GM12878 (cell line): ENCODE results near the gene FIBIN. TPM values are rescaled to one million over a fixed set of nuclear protein-coding genes. Genes with fewer than 3 reads are reported as not detected.

Source experiments
- ATAC-seq: fragments of 200-7000 bp; cut with Tn5 transposase; 3 replicates; pipeline ENCODE4 v1.9.1; 2020; ENCODE audit warnings: mild to moderate bottlenecking, moderate library complexity
- BruUV-seq: library from RNA; stranded (reverse); fragments of 400-500 nt; replicated peaks from 2 replicates; lab custom pipeline; 2021; lab: Mats Ljungman, UMichigan
- CTCF ChIA-PET: fragments of 300-600 bp; sonication (Branson Sonifier 250); formaldehyde crosslinking; extraction: SDS; loops from one replicate; lab custom pipeline; 2021; ENCODE audit warnings: inconsistent platforms; lab: Yijun Ruan, JAX
- POLR2A ChIA-PET: fragments of 350-600 bp; formaldehyde crosslinking; extraction: SDS; loops from one replicate; lab custom pipeline; 2021; ENCODE audit warnings: inconsistent platforms; lab: Charles Lee
- RAD21 ChIA-PET: fragments of 300-600 bp; sonication (Branson Sonifier 250); formaldehyde crosslinking; loops from one replicate; lab custom pipeline; 2023; ENCODE audit warnings: antibody characterized with exemption; ENCODE audit not compliant: unreplicated experiment; lab: Charles Lee
- SMC1A ChIA-PET: fragments of 300-600 bp; sonication (Branson Sonifier 250); formaldehyde crosslinking; loops from one replicate; lab custom pipeline; 2023; ENCODE audit not compliant: unreplicated experiment, uncharacterized antibody; lab: Charles Lee
- DNase-seq: peaks from one replicate; pipeline ENCODE4 v3.0.0-alpha.2; 2011; ENCODE audit warnings: low read depth, low spot score
- FAIRE-seq: peaks from 3 replicates; lab custom pipeline; 2011; peaks lifted over from hg19 to GRCh38; lab: Jason Lieb, UNC
- H2AFZ ChIP-seq: 2 replicates; pipeline ENCODE4 v1.6.0; 2011; ENCODE audit warnings: low read depth, low read length, control low read depth; ENCODE audit not compliant: control insufficient read depth
- H3K27ac ChIP-seq: 2 replicates; pipeline ENCODE4 v1.5.1; 2011; ENCODE audit warnings: control low read depth; ENCODE audit not compliant: control insufficient read depth, insufficient read depth
- H3K27me3 ChIP-seq, 2 experiments: replicated peaks in 1 of 2; 2 replicates each; pipeline versions ENCODE4 v1.6.0 to v1.6.1; 2011; ENCODE audit warnings: low read length in 1 of 2; ENCODE audit not compliant: control insufficient read depth in 2 of 2, insufficient read depth in 2 of 2
- H3K36me3 ChIP-seq, 2 experiments: 2 replicates each; pipeline ENCODE4 v1.5.1; 2011; ENCODE audit warnings: low read length in 1 of 2; ENCODE audit not compliant: control insufficient read depth in 2 of 2, insufficient read depth in 2 of 2
- H3K4me1 ChIP-seq: 2 replicates; pipeline ENCODE4 v1.6.1; 2011; ENCODE audit warnings: mild to moderate bottlenecking, low read length, moderate library complexity, mixed read lengths; ENCODE audit not compliant: control insufficient read depth, insufficient read depth
- H3K4me2 ChIP-seq: 2 replicates; pipeline ENCODE4 v1.6.0; 2011; ENCODE audit warnings: control low read depth; ENCODE audit not compliant: control insufficient read depth, insufficient read depth
- H3K4me3 ChIP-seq: fragments of 200-600 bp; sonication (generic); 2 replicates; pipeline ENCODE4 v1.5.1; 2016
- H3K79me2 ChIP-seq: 2 replicates; pipeline ENCODE4 v1.6.0; 2011; ENCODE audit warnings: low read length; ENCODE audit not compliant: control insufficient read depth, insufficient read depth
- H3K9ac ChIP-seq: 2 replicates; pipeline ENCODE4 v1.8.0; 2011; ENCODE audit warnings: low read length, control low read depth, mixed read lengths; ENCODE audit not compliant: control insufficient read depth, insufficient read depth
- H3K9me3 ChIP-seq: replicated peaks from 3 replicates; pipeline ENCODE4 v1.5.1; 2011; ENCODE audit warnings: mild to moderate bottlenecking, low read length; ENCODE audit not compliant: control insufficient read depth, insufficient read depth
- H4K20me1 ChIP-seq: 2 replicates; pipeline ENCODE4 v1.6.0; 2011; ENCODE audit not compliant: control insufficient read depth, insufficient read depth
- EGR1 ChIP-seq, 2 experiments: IDR thresholded peaks; 1 replicate in 1 of 2; 2 replicates in 1 of 2; pipeline ENCODE4 v1.6.1; 2011 to 2012; ENCODE audit warnings: low read depth in 2 of 2, low read length in 2 of 2, borderline replicate concordance in 1 of 2, mild to moderate bottlenecking in 1 of 2, moderate library complexity in 1 of 2
- ELK1 ChIP-seq: IDR thresholded peaks from 2 replicates; pipeline ENCODE4 v1.6.1; 2012; ENCODE audit warnings: low read depth, low read length, improper control_type of control experiment
- IRF5 ChIP-seq: fragments of 450-650 bp; IDR thresholded peaks from 2 replicates; pipeline ENCODE4 v1.6.1; 2017; ENCODE audit warnings: borderline replicate concordance
- PKNOX1 ChIP-seq: fragments of 450-650 bp; IDR thresholded peaks from 2 replicates; pipeline ENCODE4 v1.6.1; 2016; ENCODE audit warnings: mild to moderate bottlenecking
- STAT3 ChIP-seq: IDR thresholded peaks from 2 replicates; pipeline ENCODE4 v1.6.1; 2011; ENCODE audit warnings: low read depth, low read length, improper control_type of control experiment
- TAF1 ChIP-seq: IDR thresholded peaks from 2 replicates; pipeline ENCODE4 v1.6.1; 2011; ENCODE audit warnings: mild to moderate bottlenecking, low read depth, low read length, borderline replicate concordance
- YBX1 ChIP-seq: fragments of 450-650 bp; IDR thresholded peaks from 2 replicates; pipeline ENCODE4 v1.6.1; 2016; ENCODE audit warnings: antibody characterized with exemption
- ZBTB11 ChIP-seq: fragments of 450-650 bp; formaldehyde crosslinking; IDR thresholded peaks from 2 replicates; pipeline ENCODE4 v1.5.0; 2022; ENCODE audit warnings: mild to moderate bottlenecking, missing genetic modification characterization
- WGBS: methylation state at CpG from one replicate; pipeline ENCODE4 v1.1.6; 2016; ENCODE audit warnings: low lambda C conversion rate; ENCODE audit not compliant: insufficient replicate concordance, insufficient coverage; ENCODE audit errors: missing lambda C conversion rate; 5-methylcytosine and 5-hydroxymethylcytosine counted together
- in situ Hi-C: fragments of 300-500 bp; cut with MboI; formaldehyde crosslinking; loops from 9 replicates; pipeline ENCODE4 v1.14.3; 2018; ENCODE audit warnings: mixed read lengths
- intact Hi-C: fragments of 100-400 bp; cut with micrococcal nuclease; formaldehyde crosslinking; loops from one replicate; pipeline ENCODE4 v1.14.2; 2022; ENCODE audit not compliant: unreplicated experiment
- polyA plus RNA-seq, 11 experiments: library from polyadenylated mRNA; depleted of rRNA in 4 of 11; unstranded in 6 of 11; stranded (reverse) in 5 of 11; fragments of >200 nt; fragmentation: Nextera tagmentation in 4 of 11; fragmentation: Illumina TruSeq in 1 of 11; extraction: Ambion mirVana in 4 of 11; extraction: Trizol in 1 of 11; gene quantifications; 1 replicate in 1 of 11; 2 replicates in 10 of 11; pipeline versions ENCODE4 v1.2.1 to v1.2.3, GENCODE V29; 2011 to 2016; ENCODE audit warnings: inconsistent platforms in 2 of 11, missing spikeins in 2 of 11, low read depth in 1 of 11
- total RNA-seq, 4 experiments: library from RNA; depleted of rRNA in 3 of 4; stranded (reverse); fragments of >200 nt in 3 of 4; fragmentation: Illumina TruSeq in 1 of 4; extraction: Trizol in 1 of 4; gene quantifications; 2 replicates each; pipeline versions ENCODE4 v1.2.1 to v1.2.3, GENCODE V29; 2013 to 2021
- TF ChIP-seq, protein P1 (sequence below), 3 experiments: IDR thresholded peaks in 2 of 3; conservative IDR thresholded peaks in 1 of 3; 2 replicates each; pipeline ENCODE4 v1.5.1; 2011; ENCODE audit warnings: low read depth in 3 of 3, low read length in 3 of 3, mild to moderate bottlenecking in 3 of 3, control low read depth in 2 of 3, moderate library complexity in 2 of 3, inconsistent platforms in 1 of 3, mixed read lengths in 1 of 3; ENCODE audit not compliant: control insufficient read depth in 2 of 3, insufficient read depth in 1 of 3; ENCODE audit errors: extremely low read depth in 1 of 3
- TF ChIP-seq, protein P2 (sequence below): IDR thresholded peaks from 2 replicates; pipeline ENCODE4 v1.6.1; 2011; ENCODE audit warnings: borderline replicate concordance, low read depth, mild to moderate bottlenecking, moderate library complexity, mixed read lengths, low read length; ENCODE audit not compliant: insufficient read depth; ENCODE audit errors: extremely low read length

The FIBIN gene
- total and polyA plus RNA-seq, 10 of the 15 experiments (the other 5 are each of a cell fraction or from before 2014, with no cell fraction given) = not detected

DNA sequence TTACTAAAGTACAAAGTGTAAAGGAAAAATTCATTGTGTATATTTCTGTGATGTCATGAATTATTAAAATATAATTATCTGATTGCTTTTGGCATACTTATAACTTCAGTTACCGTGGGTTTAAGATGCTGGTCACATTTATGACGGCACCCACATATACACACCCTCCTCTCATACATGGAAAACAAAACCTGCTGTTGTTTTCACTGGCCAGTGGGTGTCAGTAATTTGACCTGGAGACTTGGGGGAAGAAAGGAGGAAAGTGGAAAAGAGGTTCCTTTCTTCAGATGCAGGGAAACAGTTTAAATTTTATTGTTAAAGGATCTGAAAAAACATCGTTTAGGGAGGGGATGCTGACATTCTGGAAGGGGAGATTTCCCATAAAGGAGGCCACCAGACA, 46.0 kb downstream of the FIBIN start:
- Histone ChIP-seq H4K20me1 (no peaks in the 10 kb centered on the region), H2AFZ (no peak overlapping the region), H3K36me3 (no peaks in the 10 kb centered on the region), H3K9me3 (no peaks in the 10 kb centered on the region), H3K4me1 (no peaks in the 10 kb centered on the region), H3K4me3 (no peak overlapping the region), H3K27me3 (no peaks in the 10 kb centered on the region), H3K27ac (no peak overlapping the region), H3K9ac (no peak overlapping the region), H3K4me2 (no peak overlapping the region), H3K79me2 (no peaks in the 10 kb centered on the region)
- DNase-seq (no peak), ATAC-seq (no peak), FAIRE-seq (no peak)
- BruUV-seq = no TSS peak
- in situ Hi-C loops (no loop called here), intact Hi-C loops (no loop called here)
- no peak for TF ChIP-seq STAT3
- TF ChIP-seq PKNOX1 = no peak
- no peak for TF ChIP-seq IRF5
- TF ChIP-seq, protein P1, sequence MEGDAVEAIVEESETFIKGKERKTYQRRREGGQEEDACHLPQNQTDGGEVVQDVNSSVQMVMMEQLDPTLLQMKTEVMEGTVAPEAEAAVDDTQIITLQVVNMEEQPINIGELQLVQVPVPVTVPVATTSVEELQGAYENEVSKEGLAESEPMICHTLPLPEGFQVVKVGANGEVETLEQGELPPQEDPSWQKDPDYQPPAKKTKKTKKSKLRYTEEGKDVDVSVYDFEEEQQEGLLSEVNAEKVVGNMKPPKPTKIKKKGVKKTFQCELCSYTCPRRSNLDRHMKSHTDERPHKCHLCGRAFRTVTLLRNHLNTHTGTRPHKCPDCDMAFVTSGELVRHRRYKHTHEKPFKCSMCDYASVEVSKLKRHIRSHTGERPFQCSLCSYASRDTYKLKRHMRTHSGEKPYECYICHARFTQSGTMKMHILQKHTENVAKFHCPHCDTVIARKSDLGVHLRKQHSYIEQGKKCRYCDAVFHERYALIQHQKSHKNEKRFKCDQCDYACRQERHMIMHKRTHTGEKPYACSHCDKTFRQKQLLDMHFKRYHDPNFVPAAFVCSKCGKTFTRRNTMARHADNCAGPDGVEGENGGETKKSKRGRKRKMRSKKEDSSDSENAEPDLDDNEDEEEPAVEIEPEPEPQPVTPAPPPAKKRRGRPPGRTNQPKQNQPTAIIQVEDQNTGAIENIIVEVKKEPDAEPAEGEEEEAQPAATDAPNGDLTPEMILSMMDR (IDR thresholded peaks at IDR 0.05 in 2 of 3, conservative IDR thresholded peaks at IDR 0.05 in 1 of 3; ENCODE audit: control insufficient read depth in 2 of 3, extremely low read depth in 1 of 3, insufficient read depth in 1 of 3, low read depth in 3 of 3, low read length in 3 of 3) = no peak
- no peak for TF ChIP-seq EGR1 (IDR thresholded peaks at IDR 0.05; ENCODE audit: borderline replicate concordance in 1 of 2, low read depth in 2 of 2, low read length in 2 of 2)
- TF ChIP-seq YBX1 = no peak
- no peak for TF ChIP-seq TAF1
- TF ChIP-seq, protein P2, sequence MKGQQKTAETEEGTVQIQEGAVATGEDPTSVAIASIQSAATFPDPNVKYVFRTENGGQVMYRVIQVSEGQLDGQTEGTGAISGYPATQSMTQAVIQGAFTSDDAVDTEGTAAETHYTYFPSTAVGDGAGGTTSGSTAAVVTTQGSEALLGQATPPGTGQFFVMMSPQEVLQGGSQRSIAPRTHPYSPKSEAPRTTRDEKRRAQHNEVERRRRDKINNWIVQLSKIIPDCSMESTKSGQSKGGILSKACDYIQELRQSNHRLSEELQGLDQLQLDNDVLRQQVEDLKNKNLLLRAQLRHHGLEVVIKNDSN = no peak
- TF ChIP-seq ZBTB11 (CRISPR knock-in tag) = no peak
- TF ChIP-seq ELK1 = no peak
- POLR2A ChIA-PET = no interaction called here
- WGBS = 2% methylated on average over 3 of the region's 3 CpGs
- RAD21 ChIA-PET = no interaction called here
- CTCF ChIA-PET = interaction anchor here (0.8 to 1.4 kb wide), 3 partner anchors 10 to 119 kb away, joined by 3 to 6 read pairs (median 4); no protein-coding TSS in a partner anchor
- SMC1A ChIA-PET = no interaction called here
